Measurements from ENCODE around the gene PERM1.
"Not testable (repeated sequence)": the region's sequence is repeated elsewhere in the genome, so short reads cannot be mapped to it uniquely, and the experiment has no call there.

Gene PERM1

DNA sequence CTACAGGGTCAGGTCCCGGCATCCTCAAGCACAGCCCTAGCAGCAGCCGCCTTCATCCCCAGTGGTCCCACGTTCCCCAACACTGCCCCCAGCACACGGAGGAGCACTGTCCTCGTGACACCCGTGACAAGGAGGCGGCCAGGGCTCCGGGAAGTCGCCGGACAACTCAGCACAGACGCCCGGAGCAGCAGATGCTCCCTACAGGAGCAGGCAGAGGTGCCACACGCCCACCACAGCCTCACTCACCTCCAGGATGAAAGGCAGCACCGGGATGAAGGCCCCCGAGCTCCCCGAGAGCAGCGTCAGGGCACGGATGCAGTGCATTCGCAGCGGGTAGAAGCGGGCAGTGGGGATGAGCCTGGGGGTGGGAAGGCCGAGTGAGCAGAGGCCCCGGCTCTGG, 31.0 kb downstream of the PERM1 start:
- H3K4me3 ChIP-seq (ENCODE audit: low read depth, low read length): no peak overlapping the region
- TF ChIP-seq, protein P1, sequence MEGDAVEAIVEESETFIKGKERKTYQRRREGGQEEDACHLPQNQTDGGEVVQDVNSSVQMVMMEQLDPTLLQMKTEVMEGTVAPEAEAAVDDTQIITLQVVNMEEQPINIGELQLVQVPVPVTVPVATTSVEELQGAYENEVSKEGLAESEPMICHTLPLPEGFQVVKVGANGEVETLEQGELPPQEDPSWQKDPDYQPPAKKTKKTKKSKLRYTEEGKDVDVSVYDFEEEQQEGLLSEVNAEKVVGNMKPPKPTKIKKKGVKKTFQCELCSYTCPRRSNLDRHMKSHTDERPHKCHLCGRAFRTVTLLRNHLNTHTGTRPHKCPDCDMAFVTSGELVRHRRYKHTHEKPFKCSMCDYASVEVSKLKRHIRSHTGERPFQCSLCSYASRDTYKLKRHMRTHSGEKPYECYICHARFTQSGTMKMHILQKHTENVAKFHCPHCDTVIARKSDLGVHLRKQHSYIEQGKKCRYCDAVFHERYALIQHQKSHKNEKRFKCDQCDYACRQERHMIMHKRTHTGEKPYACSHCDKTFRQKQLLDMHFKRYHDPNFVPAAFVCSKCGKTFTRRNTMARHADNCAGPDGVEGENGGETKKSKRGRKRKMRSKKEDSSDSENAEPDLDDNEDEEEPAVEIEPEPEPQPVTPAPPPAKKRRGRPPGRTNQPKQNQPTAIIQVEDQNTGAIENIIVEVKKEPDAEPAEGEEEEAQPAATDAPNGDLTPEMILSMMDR (IDR thresholded peaks at IDR 0.05; ENCODE audit: low read depth, low read length, missing control alignments): no peak
- DNase-seq (ENCODE audit: low read depth): no peak

DNA sequence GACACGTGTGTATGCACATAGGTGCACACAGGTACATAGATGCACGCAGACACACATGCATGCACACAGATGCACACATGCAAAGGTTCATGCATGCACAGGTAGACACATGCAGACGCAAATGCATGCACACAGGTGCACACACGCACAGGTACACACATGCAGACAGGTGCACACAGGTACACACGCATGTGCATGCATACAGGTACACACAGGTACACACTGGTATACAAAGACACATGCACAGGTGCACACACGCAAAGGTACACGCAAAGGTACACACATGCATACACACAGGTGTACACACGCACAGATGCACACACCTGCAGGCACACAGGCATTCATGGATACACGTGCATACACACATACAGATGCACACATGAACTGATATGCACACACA, 31.6 kb downstream of the PERM1 start:
- no peak overlapping the region for H3K4me3 ChIP-seq (ENCODE audit: low read depth, low read length)
- TF ChIP-seq, protein P1 (IDR thresholded peaks at IDR 0.05; ENCODE audit: low read depth, low read length, missing control alignments): no peak
- no peak for DNase-seq (ENCODE audit: low read depth)

DNA sequence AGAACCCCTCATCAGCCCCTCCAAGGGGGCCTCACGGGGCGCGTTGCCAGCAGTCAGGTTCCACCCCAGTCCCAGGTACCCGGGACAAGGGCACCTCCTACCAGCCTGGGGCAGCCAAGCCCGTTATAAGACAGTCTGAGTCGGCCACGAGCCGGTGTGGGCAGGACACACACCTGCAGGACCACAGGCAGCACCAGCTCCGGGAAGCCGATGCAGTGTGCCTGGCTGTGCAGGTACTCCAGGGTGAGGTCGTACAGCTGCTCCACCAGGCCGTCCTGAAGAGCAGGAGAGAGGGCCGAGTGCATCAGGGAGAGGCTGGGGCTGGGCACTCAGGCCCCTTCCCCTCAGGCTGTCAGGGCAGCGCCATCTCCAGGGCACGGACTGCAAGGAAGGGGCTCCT, 33.9 kb downstream of the PERM1 start:
- TF ChIP-seq, protein P1 (IDR thresholded peaks at IDR 0.05; ENCODE audit: low read depth, low read length, missing control alignments): no peak
- no peak overlapping the region for H3K4me3 ChIP-seq (ENCODE audit: low read depth, low read length)
- no peak for DNase-seq (ENCODE audit: low read depth)

DNA sequence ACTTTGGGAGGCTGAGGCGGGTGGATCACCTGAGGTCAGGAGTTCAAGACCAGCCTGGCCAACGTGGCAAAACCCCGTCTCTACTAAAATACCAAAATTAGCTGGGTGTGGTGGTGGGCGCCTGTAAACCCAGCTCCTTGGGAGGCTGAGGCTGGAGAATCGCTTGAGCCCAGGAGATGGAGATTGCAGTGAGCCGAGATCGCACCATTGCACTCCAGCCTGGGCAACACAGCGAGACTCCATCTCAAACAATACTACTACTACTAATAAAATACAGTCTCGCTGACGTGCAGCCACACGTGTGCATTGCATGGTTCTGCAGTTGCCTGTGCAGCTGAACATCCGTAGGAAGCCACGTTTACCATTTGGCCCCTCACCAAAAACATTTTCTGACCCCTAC, 35.1 kb downstream of the PERM1 start:
- not testable (repeated sequence) for DNase-seq (ENCODE audit: low read depth); H3K4me3 ChIP-seq (ENCODE audit: low read depth, low read length)

- DNase-seq (ENCODE audit: low read depth): no peak
- TF ChIP-seq, protein P1 (IDR thresholded peaks at IDR 0.05; ENCODE audit: low read depth, low read length, missing control alignments): no peak
- H3K4me3 ChIP-seq (ENCODE audit: low read depth, low read length): no peak overlapping the region
Observed at GRCh38 chr1:945688-946556, 36.0 kb downstream of the PERM1 start.

- no peak overlapping the region for H3K4me3 ChIP-seq (ENCODE audit: low read depth, low read length)
- DNase-seq (ENCODE audit: low read depth): no peak
- TF ChIP-seq, protein P1 (IDR thresholded peaks at IDR 0.05; ENCODE audit: low read depth, low read length, missing control alignments): no peak
Observed at GRCh38 chr1:944341-945325, 37.3 kb downstream of the PERM1 start.

All from GM12864 (cell line).